ENCODE measurements around the gene GALNT6. TPM values are rescaled to one million over a fixed set of nuclear protein-coding genes. Genes with fewer than 3 reads are reported as not detected.

Gene GALNT6
- total RNA-seq, 1 donor from 2014 or later = 0.90 TPM

DNA sequence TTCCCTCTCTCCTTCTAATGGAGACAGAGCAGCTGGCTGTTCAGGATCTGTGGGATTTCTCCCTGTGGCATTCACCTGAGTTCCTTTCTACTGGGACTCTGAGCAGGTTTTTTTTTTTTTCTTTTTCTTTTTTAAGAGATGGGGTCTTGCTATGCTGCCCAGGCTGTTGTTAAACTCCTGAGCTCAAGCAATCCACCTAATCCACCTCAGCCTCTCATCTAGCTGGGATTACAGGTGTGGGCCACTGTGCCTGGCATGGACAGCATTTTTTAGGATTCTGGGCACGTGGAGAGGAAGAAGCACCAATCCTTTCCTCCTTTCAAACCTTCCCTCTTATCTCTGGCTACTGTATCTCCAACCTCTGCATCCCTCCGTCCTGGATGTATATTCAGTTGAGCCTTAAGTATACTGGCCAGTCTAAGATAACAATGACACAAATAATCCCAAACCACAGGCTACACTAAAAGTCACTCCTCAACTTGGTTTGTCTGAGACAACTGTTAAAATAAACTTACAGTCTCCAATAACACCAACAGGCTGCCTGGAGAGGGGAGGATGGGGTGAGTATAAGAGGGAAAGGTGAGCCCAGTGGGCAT lies 28.4 kb downstream of the GALNT6 start:
- Mint-ChIP-seq H3K9me3 (ENCODE audit: low read depth) (no peaks in the 10 kb centered on the region), H3K4me3 (ENCODE audit: unreplicated experiment) (no peak overlapping the region), H3K27me3 (ENCODE audit: low read depth) (no peaks in the 10 kb centered on the region), H3K36me3 (ENCODE audit: low read depth) (no peaks in the 10 kb centered on the region), H3K27ac (ENCODE audit: unreplicated experiment) (no peak overlapping the region), H3K4me1 (ENCODE audit: low read depth) (peaks cover 3% of the 10 kb centered on the region)
- no peak for DNase-seq (ENCODE audit: low spot score)
- TF ChIP-seq, protein P1, sequence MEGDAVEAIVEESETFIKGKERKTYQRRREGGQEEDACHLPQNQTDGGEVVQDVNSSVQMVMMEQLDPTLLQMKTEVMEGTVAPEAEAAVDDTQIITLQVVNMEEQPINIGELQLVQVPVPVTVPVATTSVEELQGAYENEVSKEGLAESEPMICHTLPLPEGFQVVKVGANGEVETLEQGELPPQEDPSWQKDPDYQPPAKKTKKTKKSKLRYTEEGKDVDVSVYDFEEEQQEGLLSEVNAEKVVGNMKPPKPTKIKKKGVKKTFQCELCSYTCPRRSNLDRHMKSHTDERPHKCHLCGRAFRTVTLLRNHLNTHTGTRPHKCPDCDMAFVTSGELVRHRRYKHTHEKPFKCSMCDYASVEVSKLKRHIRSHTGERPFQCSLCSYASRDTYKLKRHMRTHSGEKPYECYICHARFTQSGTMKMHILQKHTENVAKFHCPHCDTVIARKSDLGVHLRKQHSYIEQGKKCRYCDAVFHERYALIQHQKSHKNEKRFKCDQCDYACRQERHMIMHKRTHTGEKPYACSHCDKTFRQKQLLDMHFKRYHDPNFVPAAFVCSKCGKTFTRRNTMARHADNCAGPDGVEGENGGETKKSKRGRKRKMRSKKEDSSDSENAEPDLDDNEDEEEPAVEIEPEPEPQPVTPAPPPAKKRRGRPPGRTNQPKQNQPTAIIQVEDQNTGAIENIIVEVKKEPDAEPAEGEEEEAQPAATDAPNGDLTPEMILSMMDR (IDR thresholded peaks at IDR 0.05) = no peak

- H3K27me3 Mint-ChIP-seq (ENCODE audit: low read depth) = no peaks in the 10 kb centered on the region
- no peak overlapping the region for H3K4me3 Mint-ChIP-seq (ENCODE audit: unreplicated experiment)
- H3K36me3 Mint-ChIP-seq (ENCODE audit: low read depth) = no peaks in the 10 kb centered on the region
- no peak for DNase-seq (ENCODE audit: low spot score)
- peaks cover 3% of the 10 kb centered on the region for H3K4me1 Mint-ChIP-seq (ENCODE audit: low read depth)
- H3K9me3 Mint-ChIP-seq (ENCODE audit: low read depth) = no peaks in the 10 kb centered on the region
- no peak overlapping the region for H3K27ac Mint-ChIP-seq (ENCODE audit: unreplicated experiment)
- TF ChIP-seq, protein P1 (IDR thresholded peaks at IDR 0.05) = no peak
These were observed 28.9 kb downstream of the GALNT6 start for GRCh38 chr12:51362307-51362706.

DNA sequence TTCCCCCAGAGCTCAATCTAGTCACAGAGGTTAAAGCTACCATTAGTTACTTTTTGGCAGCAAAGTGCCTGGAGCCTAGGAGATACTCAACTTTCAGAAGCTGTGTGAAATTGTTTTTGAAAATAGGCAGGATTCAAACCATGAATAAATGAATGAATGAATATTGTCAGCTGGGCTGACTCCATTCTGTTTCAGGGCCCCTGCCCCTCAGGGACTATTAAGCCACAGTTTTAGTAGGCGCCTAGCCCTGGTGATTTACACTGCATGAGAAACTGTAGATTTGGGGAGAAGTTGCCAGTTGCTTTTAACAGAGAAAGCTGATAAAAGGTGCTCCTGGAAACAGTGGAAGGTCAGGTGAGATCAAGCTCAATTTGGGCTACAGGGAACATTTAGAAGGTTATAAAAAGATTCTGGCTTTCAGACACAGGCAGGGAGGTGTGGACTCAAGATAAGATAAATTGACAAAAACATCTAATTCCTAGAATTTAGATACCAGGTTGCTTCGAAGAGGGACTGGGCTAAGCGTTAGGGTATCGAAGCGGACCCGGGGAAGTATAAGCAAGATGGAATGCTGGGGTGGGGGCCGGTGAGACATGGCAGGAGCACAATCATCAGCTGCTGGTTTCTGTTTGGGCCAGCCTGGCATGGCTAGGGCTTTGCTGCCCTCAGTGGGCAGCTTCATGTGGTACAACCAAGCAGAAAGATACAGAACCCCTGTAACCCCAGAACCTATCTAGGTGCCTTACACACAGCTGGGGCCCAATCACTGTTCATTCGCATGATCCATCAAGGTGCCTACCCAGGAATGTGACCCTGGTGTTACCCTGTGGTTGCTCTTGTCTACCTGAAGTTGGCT lies 29.8 kb downstream of the GALNT6 start:
- Mint-ChIP-seq H3K27me3 (ENCODE audit: low read depth) (no peaks in the 10 kb centered on the region), H3K4me1 (ENCODE audit: low read depth) (peaks cover 3% of the 10 kb centered on the region), H3K27ac (ENCODE audit: unreplicated experiment) (no peak overlapping the region), H3K9me3 (ENCODE audit: low read depth) (no peaks in the 10 kb centered on the region), H3K4me3 (ENCODE audit: unreplicated experiment) (no peak overlapping the region), H3K36me3 (ENCODE audit: low read depth) (no peaks in the 10 kb centered on the region)
- TF ChIP-seq, protein P1 (IDR thresholded peaks at IDR 0.05) = peak; percentile 42
- DNase-seq (ENCODE audit: low spot score) = no peak

DNA sequence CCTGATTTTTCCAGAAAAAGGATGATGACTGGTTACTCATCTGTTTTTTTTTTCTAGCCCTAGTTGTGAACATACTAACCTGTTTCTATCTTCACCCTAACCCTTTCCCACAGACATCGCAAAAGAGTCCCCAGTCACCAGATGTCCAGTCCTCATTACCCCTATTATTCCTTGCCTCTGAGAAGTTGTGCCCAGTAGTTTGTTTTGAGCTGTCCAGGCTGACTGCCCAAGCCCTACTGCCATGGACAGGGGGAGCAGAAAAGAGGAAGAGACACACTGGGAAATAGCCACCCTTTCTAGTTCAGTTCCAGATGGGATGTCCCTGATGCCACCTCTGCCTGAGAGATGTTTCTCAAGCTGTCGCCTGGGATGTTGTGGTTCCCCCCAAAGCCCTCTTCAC lies 30.9 kb downstream of the GALNT6 start:
- DNase-seq (ENCODE audit: low spot score) = no peak
- Mint-ChIP-seq H3K36me3 (ENCODE audit: low read depth) (no peaks in the 10 kb centered on the region), H3K4me1 (ENCODE audit: low read depth) (peaks cover 3% of the 10 kb centered on the region), H3K27ac (ENCODE audit: unreplicated experiment) (no peak overlapping the region), H3K9me3 (ENCODE audit: low read depth) (no peaks in the 10 kb centered on the region), H3K4me3 (ENCODE audit: unreplicated experiment) (no peak overlapping the region), H3K27me3 (ENCODE audit: low read depth) (no peaks in the 10 kb centered on the region)
- TF ChIP-seq, protein P1 (IDR thresholded peaks at IDR 0.05) = no peak

DNA sequence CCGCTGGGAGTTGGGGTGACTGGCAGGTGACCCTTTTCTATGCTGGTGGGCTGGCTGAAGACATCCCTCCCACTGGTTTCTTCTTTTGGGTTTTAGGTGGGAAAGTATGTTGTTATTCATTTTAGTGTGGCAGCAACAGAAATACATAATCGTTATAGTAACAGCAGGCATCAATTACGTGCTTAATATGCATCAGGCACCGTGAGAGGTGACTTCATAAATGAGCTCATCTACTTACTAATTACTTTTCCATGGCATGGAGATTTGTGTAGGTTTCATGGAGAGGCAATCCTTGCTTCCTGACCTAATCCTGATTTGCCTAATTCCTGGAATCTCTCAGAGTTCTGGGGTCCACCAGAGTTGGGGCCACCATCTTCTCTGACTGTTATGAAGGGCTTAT lies 31.4 kb downstream of the GALNT6 start:
- no peaks in the 10 kb centered on the region for H3K36me3 Mint-ChIP-seq (ENCODE audit: low read depth)
- H3K27me3 Mint-ChIP-seq (ENCODE audit: low read depth) = no peaks in the 10 kb centered on the region
- TF ChIP-seq, protein P1 (IDR thresholded peaks at IDR 0.05) = no peak
- H3K4me1 Mint-ChIP-seq (ENCODE audit: low read depth) = peaks cover 3% of the 10 kb centered on the region
- H3K27ac Mint-ChIP-seq (ENCODE audit: unreplicated experiment) = no peak overlapping the region
- no peaks in the 10 kb centered on the region for H3K9me3 Mint-ChIP-seq (ENCODE audit: low read depth)
- DNase-seq (ENCODE audit: low spot score) = no peak
- no peak overlapping the region for H3K4me3 Mint-ChIP-seq (ENCODE audit: unreplicated experiment)

Measured in chondrocyte (in vitro differentiated cells).